DMS53 treated with DMSO at 0.1 percent for 48 hours (cell line): ENCODE data around the gene PRKAG2.

Source experiments
- DNase-seq: peaks from one replicate; lab custom pipeline; 2025; ENCODE audit not compliant: unreplicated experiment; lab: John Stamatoyannopoulos, UW

Gene PRKAG2

DNA sequence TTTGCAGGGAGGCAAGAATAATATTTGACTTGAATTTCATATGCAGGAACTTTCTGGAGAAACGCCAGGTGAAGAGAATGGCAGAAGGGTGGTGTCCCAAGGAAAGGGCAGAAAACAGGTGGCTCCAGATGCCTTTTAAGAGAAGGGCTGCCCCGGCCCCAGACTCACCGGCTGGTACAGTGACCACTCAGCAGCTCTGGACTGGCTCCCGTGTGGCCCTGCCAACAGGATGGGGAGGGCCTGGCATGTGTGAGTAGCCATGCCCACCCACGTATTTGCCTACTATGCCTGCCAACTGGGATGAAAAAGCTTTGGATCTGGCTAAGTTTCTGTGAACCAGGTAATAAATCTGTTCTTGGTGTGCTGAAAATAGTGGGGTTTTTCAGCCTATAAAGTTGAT is 159.5 kb downstream of the PRKAG2 start:
- no peak for DNase-seq

DNA sequence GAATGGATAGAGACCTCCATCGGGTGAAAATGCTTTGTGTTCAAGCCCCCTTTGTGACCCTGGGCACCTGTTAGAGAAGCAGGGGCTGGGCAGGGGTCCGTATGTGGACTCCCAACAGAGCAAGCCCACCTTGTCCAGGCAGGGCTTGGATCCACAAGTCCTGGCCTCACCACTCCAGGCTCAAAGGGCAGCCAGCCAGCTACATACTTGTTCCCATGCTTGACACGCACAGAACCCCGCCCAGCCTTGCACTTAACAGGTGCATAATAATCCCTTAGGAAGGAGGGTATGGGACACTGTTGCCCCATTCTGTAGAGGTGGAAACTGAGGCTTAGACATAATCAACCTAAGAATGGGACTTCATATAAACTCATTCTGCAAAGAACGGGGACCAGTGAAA is 160.6 kb downstream of the PRKAG2 start:
- DNase-seq, result no peak

DNA sequence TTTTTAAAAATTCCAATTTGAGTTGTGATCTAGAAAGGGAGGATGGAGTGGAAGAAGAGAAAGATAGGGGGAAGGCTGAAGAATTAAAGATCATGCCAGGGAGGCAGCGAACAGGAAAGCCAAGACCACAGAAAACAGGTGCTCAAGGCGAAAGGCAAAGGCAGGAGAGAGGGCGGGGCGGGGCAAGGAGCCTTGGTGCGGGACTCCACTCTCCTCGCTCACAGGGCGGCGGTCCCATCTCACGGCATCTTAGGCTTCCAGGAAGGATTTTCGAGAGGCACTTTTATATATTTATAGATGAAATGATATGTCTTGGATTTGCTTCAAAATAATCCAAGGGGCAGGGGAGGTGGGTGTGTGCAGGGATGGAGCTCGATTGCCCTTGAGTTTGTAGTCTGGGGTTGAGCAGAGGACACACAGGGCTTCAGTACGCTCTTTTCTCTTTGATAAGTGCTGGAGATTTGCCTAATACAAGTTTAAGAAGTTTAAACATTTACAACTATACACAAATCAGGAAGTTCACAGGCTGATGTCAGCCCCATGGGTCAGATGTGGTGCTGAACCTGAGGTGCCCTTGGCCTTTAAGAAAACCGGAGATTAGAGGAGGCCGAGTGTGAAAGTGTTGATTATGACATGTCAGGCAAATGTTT is 161.1 kb downstream of the PRKAG2 start:
- no peak for DNase-seq

DNA sequence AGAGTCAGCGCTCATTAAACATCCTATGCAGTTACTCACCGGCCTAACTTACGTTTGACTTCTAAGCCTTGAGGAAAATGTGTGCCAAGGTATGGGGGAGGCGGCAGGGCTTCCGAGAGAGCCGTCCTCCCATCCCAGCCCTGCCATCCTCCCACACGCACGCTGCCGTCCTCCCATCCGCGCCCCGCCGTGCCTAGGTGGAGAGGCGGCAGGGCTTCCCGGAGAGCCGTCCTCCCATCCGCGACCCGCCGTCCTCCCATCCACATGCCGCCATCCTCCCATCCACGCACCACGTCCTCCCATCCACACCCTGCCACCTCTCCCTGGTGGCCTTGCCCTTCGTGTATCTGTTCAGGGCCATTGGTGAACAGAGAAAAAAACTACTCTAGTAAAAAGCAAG is 162.7 kb downstream of the PRKAG2 start:
- no peak for DNase-seq

DNA sequence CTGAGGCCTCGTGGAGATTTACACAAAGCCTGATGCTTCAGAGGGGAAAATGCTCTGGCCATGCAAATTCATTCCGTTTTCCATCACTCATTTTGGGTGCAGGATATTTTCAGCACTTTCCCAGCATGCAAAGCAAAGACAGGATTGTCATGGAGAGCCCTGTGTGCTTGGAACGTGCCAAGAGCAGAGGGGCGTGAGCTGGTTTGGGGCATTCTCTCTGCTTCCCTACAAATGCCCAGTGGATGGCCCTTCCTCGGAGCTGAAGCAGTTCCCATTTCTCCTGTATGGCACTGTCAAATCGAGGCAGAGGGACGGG is 164.1 kb downstream of the PRKAG2 start:
- DNase-seq, result no peak

DNA sequence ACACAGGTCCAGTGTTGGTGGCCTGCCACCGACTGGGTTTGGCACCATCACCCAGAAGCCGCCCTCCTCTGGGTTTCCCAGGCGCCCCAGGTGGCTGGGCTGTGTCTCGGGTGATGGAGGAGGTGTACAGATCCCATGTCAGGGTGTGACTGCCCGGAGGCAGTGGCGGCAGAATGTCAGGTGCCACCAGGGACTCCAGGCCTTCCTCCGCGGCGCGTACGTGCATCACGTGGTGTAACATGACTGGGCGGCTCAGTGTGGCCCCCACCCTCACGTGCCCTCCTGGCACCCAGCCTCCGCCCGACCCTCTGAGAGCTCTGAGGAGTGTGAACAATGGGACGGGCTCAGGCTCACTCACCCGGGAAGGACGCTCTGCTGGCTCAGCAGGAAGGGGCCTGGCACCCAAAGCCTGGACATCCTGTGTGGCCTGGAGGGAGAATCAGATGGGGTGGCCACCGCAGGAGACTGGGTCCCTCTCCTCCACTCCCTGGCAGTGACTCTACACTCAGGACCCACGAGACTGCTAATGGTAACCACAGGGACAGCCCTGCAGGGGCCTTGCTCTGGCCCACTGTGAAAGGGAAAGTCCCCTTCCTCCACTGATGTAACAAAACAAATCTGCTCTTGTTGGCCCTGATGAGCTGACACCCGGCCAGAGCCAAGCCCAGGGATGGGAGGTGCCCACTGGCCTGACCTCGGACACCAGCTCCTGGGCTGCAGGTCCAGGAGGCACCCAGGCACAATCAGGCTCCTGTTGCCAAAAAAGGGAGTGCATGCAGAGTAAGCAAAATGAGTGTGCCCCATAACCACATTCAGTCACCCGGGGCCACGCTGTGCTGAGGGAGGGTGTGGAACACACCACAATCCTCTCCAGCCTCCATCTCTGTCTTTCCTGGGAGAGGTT is 164.8 kb downstream of the PRKAG2 start:
- no peak for DNase-seq

- no peak for DNase-seq
Measured at GRCh38 chr7:151711435-151711872, 165.5 kb downstream of the PRKAG2 start.

- DNase-seq, result no peak
Measured at GRCh38 chr7:151710646-151711434, 166.1 kb downstream of the PRKAG2 start.

DNA sequence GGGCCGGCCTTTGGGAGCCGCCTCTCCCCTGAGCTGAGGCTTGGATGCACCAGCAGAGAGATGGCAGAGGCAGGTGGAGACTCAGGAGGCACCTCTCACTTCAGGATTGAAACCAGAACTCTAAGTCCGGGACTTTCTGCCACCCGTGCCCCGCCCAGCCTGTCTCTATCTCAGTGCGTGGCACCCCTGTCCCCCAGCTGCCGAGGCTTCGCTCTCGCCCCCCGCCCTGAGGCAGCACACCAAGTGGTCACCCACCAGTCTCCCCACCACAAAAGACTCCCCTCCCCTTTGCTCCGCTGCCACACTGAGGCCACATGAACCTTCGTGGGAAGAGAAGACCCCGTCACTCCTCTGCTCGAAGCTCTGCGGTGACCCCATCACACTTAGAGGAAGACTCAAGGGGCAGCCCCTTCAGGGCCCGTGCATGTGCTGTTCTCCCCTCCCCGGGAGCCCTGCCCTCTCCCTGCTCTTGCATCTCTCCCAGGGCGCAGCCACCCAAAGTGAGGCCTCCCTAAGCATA is 166.7 kb downstream of the PRKAG2 start:
- no peak for DNase-seq

- no peak for DNase-seq
Measured at GRCh38 chr7:151709141-151710038, 167.5 kb downstream of the PRKAG2 start.

DNA sequence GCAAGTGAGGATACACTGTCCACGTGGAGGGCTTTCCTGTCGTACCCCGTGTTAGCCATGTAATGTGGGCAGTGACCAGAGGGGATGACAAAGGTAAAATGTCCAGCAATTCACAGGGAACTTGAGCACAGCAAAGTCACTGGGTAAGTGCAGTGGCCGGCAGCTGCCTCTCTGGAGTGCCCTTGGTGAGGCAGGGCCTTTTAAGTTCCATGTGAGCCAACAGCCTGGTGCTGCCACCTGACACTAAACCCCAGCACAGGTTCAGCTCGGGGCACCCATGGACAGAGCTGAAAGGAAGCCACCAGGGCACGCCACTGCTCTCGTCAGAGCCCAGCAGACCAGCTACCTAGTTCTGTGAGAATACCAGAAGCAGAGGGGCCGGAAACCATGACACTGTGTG is 168.3 kb downstream of the PRKAG2 start:
- no peak for DNase-seq

GRCh38 chr7:151707757-151708156 is 169.2 kb downstream of the PRKAG2 start:
- no peak for DNase-seq

DNA sequence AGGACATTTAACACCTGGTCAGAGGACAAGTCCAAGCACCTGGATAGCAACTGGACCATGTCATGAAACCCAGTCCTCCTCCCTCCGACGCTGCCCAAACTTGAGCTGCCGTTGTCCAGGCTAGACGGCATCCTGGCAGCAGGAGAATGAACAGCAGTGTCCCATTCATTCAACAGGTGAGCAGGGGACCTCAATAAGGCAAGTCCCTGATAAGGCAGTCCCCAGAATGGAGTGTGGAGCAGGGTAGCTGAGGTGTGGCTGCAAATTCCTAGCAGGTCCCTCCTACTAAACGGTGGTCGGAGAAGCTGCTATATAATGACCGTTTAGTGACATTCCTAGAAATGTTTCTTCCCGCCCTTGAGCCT is 169.8 kb downstream of the PRKAG2 start:
- DNase-seq, result no peak

DNA sequence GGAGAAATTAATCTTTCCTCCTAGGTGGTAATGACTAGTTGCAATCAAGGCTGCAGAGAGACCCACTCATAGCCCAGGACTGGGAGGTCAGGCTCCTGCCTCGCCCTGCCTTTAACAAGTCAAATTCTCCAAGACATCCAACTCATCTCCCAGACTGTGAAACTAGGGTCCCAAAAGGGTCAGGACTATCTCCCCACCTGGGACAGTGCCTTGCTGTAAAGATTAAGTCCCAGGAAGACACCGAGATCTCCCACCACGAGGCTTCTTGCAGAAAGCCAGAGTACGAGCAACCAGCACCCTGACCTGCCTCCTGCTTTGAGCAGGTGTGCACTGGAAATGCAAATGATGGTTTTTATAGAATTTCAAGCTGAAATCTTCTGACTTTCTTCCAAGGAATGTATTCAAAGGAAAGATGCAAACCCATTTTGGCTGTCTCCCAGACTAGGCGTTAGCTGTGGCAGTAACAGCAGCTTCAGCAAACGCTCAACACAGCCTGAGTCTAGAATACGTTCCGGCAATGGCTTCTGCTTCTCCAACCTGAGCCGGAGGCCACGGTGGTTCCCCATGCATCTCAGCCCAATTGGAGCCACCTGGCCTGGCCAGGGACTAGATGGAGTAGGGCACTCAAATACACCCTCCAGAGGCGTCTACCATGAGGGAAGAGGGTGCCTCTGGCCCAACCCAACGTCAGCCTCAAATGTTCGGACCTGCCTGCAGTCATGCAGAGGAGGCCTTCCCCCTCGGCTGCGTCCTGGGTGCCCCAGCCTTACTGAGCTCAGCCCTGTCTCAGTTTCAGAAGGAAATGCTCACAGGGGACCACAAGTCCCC is 170.4 kb downstream of the PRKAG2 start:
- no peak for DNase-seq

DNA sequence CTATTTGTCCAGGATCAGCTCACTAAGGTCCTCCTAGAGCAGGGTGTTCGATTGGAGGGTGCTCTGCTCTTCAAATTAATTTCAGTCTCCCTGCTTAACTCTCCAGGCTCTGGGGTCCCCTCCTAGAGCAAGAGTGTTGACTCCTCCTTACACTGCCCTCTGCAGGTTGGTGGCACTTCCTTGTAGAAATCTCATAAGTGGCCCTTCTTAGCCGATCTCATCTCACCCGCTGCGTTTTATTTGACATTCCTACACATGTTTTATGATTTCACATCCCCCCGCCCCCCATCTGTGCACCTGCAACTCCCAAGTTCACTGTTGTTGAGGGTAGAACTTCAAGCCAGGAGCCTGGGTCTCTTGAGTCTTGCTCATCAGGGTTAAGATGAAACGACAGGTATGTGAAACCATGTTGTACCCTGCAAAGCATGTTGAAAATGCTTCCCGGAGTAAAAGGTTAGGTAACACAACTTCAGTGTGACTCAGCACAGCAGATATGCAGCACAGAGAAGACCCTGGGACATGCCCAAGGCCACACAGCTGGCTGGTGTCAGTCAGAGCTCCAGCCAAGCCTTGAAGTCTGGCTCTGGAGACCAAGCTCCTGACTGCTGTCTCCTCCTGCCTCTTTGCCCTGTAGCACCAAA is 171.2 kb downstream of the PRKAG2 start:
- no peak for DNase-seq

- DNase-seq, result no peak
Measured at GRCh38 chr7:151704960-151705635, 171.8 kb downstream of the PRKAG2 start.

DNA sequence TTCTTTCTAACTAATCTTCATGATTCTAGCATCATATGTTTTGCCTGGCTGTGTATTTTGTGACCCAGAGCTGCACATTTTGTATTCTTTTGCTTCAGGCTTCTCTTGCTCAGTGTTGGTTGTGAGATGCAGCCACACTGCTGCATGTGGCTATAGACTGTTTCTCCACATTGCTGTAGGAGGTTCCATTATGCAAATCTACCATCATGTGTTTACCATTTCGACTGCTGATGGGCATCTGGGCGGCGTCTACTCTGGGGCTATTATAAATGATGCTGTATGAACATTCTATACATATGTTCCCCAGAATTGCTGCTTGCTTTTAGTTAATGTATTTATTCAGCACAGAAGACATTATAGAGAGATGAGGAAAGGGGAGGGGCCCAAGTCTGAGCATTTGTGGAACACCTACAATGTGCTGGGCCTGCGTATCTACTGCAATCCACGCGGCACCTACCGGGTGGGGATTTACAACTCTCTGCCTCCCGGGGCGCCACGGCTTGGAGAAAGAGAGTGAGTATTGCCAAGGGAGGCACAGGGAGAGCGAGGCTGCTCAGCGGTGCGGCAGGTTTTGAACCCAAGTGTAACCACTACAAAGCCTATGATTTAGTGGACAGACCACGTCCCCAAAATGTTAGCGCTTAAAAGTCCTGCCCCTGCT is 172.5 kb downstream of the PRKAG2 start:
- DNase-seq, result no peak

DNA sequence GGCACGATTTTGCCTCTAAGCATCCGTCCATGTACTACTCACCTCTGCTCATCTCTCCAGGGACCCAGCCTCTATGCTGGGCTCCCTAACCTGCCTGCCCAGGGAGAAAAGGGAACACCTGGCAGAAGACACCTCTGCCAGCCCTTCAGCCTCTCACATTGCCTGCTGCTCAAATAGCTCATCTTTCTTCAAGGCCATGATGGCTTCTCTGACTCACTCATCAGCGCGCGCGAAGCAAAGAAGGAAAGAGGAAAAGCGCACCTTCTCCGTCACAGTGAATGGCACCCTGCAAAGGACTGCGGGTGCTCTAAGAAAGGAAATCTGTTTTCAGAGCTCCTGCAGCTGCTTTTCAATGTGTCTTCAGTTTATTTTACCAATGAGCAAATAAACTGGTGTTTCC is 174.0 kb downstream of the PRKAG2 start:
- no peak for DNase-seq
